Body of pancreas (tissue), 4 donors: ENCODE data around the gene RTL10.

Source experiments
- POLR2A ChIP-seq, 3 donors: fragments of 450-650 bp; IDR thresholded peaks; one replicate each; pipeline ENCODE4 v1.6.1; 2016; ENCODE audit warnings: antibody characterized with exemption in 3 of 3, mild to moderate bottlenecking in 2 of 3
- TF ChIP-seq, protein P1 (sequence below), 7 experiments: fragments of 450-650 bp in 4 of 7; fragments of 200-600 bp in 3 of 7; sonication (generic) in 3 of 7; IDR thresholded peaks; one replicate each; pipeline ENCODE4 v1.5.1; 2016 to 2019; ENCODE audit warnings: antibody characterized with exemption in 7 of 7

DNA sequence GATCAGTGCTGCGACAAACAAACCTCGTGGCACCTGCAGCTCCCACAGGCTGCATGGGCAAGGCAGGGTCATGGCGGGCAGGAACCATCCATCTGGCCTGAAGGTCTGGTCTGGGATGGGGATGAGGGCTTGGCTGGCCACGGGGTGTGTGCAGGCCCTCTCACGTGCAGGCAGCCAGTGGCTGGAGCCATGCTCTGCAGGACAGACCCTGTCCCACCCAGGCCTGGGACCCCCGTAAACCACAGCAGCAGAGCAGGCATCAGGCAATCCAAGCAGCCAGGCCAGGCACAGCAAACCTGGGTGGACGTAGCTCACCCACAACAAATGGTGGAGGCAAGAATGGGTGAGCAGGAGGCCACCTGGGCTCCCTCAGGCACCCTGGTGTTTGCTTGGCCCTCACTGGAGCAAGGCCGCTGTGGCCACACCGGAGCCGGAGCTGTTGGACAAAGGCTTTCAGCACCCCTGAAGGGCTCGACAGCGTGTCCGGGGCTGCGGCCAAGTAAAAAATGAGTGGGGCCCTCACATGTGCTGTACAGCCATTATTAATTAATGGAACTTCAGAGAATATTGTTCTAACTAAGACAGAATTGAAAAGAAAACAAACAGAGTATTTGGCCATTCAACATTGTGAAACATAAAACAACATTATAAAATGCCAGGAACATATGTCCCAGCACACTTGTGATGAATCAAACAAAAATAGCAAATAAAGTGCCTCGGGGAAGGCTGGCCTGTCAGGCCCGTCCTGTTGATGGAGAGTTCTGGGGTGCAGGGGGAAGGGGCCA lies 24.0 kb upstream of the RTL10 start:
- TF ChIP-seq, protein P1, sequence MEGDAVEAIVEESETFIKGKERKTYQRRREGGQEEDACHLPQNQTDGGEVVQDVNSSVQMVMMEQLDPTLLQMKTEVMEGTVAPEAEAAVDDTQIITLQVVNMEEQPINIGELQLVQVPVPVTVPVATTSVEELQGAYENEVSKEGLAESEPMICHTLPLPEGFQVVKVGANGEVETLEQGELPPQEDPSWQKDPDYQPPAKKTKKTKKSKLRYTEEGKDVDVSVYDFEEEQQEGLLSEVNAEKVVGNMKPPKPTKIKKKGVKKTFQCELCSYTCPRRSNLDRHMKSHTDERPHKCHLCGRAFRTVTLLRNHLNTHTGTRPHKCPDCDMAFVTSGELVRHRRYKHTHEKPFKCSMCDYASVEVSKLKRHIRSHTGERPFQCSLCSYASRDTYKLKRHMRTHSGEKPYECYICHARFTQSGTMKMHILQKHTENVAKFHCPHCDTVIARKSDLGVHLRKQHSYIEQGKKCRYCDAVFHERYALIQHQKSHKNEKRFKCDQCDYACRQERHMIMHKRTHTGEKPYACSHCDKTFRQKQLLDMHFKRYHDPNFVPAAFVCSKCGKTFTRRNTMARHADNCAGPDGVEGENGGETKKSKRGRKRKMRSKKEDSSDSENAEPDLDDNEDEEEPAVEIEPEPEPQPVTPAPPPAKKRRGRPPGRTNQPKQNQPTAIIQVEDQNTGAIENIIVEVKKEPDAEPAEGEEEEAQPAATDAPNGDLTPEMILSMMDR (IDR thresholded peaks at IDR 0.05), result no peak
- TF ChIP-seq POLR2A (IDR thresholded peaks at IDR 0.05), result no peak
